Stimulated activated CD4-positive, alpha-beta T cell treated with anti-CD3 and anti-CD28 coated beads, Interleukin-4, amount 100 ng/mL, for 4 hours (primary cell): Measurements from ENCODE around the gene MTERF1.
"Not testable (repeated sequence)": the region's sequence is repeated elsewhere in the genome, so short reads cannot be mapped to it uniquely, and the experiment has no call there.

Experiments
- DNase-seq, 2 experiments: peaks; one replicate each; pipeline ENCODE4 v3.0.0-alpha.2; 2020

The MTERF1 gene

GRCh38 chr7:91883676-91884362 lies 3.3 kb upstream of the MTERF1 start:
- no peak for DNase-seq

DNA sequence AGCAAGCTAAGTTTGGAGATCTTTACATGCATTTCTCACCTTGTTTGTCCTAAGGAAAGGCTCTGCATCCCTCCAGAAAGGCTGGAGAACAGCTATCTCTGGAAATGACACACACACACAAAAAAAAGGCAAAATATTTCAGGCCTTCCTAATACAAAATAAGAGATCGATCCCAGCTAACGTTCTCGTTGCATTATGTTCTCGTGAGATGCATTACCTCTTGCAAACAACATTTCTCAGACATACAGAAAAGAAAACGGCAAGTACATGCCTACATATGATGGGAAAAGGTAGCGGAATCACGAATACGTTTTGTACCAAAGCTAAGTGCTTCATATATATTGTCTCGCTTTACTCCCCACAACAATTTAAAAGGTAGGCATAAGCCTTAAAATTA lies 488 bp downstream of the MTERF1 start:
- DNase-seq, result no peak

DNA sequence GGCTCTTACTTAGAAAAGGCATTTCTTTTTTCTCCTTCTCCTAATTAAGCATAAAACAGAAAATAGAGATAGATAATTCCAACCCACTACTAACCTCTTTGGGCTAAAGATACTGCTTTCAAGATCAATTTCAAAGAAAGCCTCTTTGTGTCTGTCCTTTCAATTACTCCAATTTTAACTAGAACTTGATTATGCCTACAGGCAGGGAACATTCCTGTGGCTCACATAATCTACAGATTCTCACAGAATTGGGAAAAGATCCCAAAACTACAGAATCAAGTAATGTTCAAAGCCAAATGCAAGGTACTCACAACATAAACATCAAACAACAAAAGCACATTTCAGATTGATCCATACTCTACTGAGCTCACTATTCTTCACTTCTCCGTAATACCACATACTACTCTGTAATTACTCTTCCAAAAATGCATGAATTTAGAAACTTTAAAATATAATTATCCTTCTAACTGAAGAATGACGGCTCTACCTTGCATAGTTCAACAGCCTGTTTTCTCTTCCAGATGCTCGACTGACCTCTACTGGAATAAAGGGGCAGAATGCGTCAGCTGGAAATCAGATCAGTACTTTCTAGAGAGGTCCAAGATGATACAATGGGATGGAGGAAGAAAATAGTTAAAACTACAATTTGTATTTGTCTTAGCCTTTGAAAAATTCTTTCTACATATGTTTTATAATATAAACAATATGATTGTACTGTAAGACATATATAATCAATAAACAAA lies 3.9 kb downstream of the MTERF1 start:
- no peak for DNase-seq

- DNase-seq, result no peak
Measured at GRCh38 chr7:91875851-91876250, 4.7 kb downstream of the MTERF1 start.

DNA sequence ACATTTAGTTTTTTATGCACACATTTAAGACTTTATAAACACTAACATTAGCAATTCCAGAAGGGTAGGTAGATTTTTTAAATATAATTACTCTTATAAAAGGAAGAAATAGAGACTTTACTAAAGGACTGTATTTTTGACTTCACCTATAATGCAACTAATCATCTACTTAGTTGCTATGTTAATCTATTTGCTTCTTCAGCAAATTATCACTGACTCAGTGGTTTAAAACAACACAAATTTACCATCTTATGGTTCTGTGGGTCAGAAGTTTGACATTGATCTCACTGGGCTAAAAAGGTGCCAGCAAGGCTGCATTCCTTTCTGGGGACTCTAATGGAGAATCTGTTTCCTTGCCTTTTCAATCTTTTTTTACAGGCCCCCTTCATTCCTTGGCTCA lies 7.6 kb downstream of the MTERF1 start:
- DNase-seq, result no peak

GRCh38 chr7:91872069-91872468 lies 8.4 kb downstream of the MTERF1 start:
- no peak for DNase-seq

GRCh38 chr7:91869661-91870060 lies 10.8 kb downstream of the MTERF1 start:
- no peak for DNase-seq

- no peak for DNase-seq
Measured at GRCh38 chr7:91866599-91867148, 13.8 kb downstream of the MTERF1 start.

GRCh38 chr7:91865511-91865910 lies 15.0 kb downstream of the MTERF1 start:
- no peak for DNase-seq

DNA sequence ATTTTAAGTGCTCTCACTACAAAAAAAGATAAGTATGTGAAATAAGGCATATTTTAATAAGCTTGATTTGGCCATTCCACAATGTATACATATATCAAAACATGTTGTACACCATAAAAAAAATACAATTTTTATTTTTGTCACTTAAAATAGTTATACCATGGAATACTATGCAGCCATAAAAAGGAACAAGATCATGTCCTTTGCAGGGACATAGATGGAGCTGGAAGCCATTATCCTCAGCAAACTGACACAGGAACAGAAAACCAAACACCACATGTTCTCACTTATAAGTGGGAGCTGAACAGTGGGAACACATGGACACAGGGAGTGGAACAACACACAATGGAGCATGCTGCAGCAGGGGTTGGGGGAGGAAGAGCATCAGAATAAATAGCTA lies 15.9 kb downstream of the MTERF1 start:
- DNase-seq, result not testable (repeated sequence)

DNA sequence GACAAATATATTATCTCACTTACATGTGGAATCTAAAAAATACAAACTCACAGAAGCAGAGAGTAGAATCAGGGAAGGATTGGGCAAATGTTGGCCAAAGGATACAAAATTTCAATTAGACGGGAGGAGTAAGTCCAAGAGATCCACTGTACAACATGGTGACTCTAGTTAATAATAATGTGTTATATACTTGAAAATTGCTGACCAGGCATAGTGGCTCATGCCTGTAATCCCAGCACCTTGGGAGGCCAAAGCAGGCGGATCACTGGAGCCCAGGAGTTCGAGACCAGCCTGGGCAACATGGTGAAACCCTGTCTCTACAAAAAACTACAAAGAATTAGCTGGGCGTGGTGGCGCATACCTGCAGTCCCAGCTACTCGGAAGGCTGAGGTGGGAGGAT lies 16.4 kb downstream of the MTERF1 start:
- DNase-seq, result no peak

DNA sequence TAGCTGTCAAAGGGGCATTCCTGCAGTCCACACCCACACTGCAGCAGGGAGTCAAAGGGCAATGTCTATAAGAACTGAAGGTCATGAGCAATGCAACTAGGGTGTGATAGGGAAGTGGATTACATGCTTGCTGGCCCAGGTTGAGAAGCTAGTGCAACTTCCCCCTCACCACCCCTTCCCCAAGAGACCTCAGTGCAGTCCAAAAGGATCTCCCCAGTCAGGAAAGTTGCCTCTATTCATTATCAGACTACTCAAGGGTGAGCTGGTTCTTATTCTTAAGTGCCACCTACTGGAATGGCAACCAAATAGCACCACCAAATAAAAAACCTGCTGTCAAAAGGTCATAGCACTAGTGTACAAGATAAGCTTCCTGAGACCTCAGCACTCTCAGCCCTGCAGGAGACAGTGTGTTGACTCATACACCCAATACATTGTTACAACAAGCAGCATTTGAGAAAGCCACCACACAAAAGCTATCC lies 28.2 kb downstream of the MTERF1 start:
- DNase-seq, result no peak

- DNase-seq, result no peak
Measured at GRCh38 chr7:91850455-91850854, 30.0 kb downstream of the MTERF1 start.

GRCh38 chr7:91847876-91848588 lies 32.5 kb downstream of the MTERF1 start:
- no peak for DNase-seq

GRCh38 chr7:91847231-91847630 lies 33.3 kb downstream of the MTERF1 start:
- DNase-seq, result no peak

GRCh38 chr7:91846436-91846835 lies 34.1 kb downstream of the MTERF1 start:
- DNase-seq, result no peak

DNA sequence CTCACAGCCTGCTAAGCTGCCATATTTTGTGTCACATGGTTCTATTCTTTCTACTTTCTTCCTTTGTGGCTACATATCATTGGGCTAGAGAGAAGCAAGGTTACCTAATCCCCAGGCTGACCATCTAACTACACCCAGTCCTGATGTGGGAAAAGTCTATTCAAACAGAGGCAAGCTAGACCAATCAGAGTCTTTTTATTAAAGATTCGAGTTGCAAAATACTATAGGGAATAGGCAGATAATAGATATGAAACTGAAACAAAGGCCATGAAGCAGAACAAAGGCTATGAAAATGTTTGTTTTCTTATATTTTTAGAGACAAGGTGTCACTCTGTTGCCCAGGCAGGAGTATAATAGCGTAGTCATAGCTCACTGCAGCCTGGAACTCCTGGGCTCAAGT lies 36.7 kb downstream of the MTERF1 start:
- no peak for DNase-seq

DNA sequence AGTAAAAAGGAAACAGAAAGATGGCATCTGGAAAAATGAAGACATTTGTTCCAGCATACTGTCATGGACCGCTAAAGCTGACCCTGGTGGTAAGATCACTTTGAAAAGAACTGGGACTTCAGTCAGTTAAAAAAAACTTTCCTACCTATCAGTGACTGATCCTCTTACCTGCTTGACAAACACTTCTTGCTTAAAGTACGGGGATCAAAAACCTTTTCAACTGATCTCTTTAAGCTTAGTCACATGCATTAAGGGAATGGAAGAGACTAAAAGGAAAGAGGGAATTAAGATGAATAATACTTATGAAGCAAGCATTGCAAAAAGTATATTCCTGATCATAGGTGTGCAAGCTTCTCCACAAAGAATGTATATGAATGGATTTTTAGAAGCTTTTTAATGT lies 42.1 kb downstream of the MTERF1 start:
- DNase-seq, result no peak

DNA sequence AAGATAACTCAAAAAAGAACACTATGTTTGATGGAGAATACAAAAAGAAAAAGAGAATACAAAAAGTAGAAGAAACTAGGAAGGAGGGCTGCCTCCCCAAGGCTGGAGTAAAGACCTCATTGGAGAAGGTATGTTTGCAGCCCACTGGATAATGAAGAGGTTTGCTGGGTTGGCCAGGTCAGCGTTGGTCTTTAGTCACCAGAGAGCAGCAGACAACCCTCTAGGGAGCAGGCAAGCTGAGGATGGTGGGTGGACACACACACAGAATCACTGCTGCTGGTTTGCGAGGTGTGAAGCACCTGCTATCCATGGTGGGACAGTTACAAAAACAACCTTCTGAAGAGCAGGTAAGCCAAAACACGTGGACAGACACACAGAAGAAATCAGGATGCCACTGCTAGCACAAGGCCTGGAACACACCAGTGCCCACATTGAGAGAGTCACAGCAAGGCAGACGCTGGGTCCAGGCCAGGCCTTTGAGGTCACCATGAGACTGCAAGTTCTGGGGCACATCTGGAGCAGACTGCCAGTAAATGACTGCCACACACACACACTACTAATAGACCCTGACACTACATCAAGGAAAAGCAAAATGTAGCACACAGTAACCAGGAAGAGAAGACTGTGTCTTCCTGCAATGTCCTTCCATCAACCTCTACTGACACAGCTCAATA lies 43.0 kb downstream of the MTERF1 start:
- no peak for DNase-seq

DNA sequence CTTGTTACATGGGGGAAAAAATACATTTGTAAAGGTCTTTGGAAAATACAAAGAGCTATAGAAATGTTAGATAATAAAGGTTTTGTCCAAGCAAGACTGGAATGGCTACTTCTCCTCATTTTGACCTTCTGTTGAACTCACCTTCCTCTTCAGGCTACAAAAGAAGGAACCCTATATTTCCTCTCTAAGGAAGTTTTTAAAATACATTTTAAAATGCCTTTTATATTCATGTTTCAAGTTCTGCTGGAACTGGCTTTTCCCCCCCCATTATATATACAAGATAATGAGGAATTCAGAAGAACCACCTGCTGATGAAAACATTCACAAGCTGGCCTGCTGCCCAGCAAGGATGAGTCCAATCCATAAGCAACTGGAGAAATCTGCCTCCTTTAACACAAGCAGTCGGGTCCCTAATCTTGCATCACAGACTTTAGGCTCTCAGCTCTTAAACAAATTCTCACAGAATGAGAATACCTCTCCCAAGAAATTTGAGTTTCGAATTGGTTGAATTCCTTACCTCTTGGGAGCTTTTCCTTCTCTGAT lies 44.6 kb downstream of the MTERF1 start:
- DNase-seq, result no peak

GRCh38 chr7:91835091-91835825 lies 45.2 kb downstream of the MTERF1 start:
- DNase-seq, result no peak

- no peak for DNase-seq
Measured at GRCh38 chr7:91832493-91833045, 47.9 kb downstream of the MTERF1 start.
